Retina (tissue), 1 donor: Measurements from ENCODE around the gene CASP6.

Source experiments
- DNase-seq: peaks from one replicate; pipeline ENCODE4 v3.0.0-alpha.2; 2016

The CASP6 gene

GRCh38 chr4:109665783-109666485 lies 37.3 kb downstream of the CASP6 start:
- DNase-seq, result no peak

- DNase-seq, result no peak
Measured at GRCh38 chr4:109662771-109663170, 40.5 kb downstream of the CASP6 start.

GRCh38 chr4:109662116-109662515 lies 41.1 kb downstream of the CASP6 start:
- no peak for DNase-seq

- no peak for DNase-seq
Measured at GRCh38 chr4:109658871-109659410, 44.3 kb downstream of the CASP6 start.

GRCh38 chr4:109657854-109658418 lies 45.3 kb downstream of the CASP6 start:
- no peak for DNase-seq

- no peak for DNase-seq
Measured at GRCh38 chr4:109655396-109655795, 47.8 kb downstream of the CASP6 start.

GRCh38 chr4:109649872-109650271 lies 53.4 kb downstream of the CASP6 start:
- DNase-seq, result no peak

- DNase-seq, result no peak
Measured at GRCh38 chr4:109648997-109649575, 54.2 kb downstream of the CASP6 start.

GRCh38 chr4:109648266-109648996 lies 54.8 kb downstream of the CASP6 start:
- DNase-seq, result no peak

GRCh38 chr4:109645874-109646710 lies 57.2 kb downstream of the CASP6 start:
- DNase-seq, result no peak

- DNase-seq, result no peak
Measured at GRCh38 chr4:109640644-109641043, 62.6 kb downstream of the CASP6 start.
